Activated CD4-positive, alpha-beta T cell treated with anti-CD3 and anti-CD28 coated beads, Interleukin-2, amount 10 ng/mL, durations not matched to agents 7 days and 5 days (primary cell): ENCODE measurements around the gene PADI1. TPM values are rescaled to one million over a fixed set of nuclear protein-coding genes. Genes with fewer than 3 reads are reported as not detected.
A peak's percentile ranks its signal among the peaks of the same experiment; 100 is the strongest.

ENCODE experiments used
- CTCF ChIA-PET: fragments of 350-600 bp; sonication (Branson Sonifier 250); formaldehyde crosslinking; loops from one replicate; lab custom pipeline; 2021; ENCODE audit warnings: antibody characterized with exemption; lab: Charles Lee
- POLR2A ChIA-PET: fragments of 350-600 bp; sonication (Branson Sonifier 250); formaldehyde crosslinking; loops from one replicate; lab custom pipeline; 2021; ENCODE audit warnings: antibody characterized with exemption; lab: Charles Lee
- DNase-seq: peaks from one replicate; pipeline ENCODE4 v3.0.0-alpha.2; 2020
- H3K27ac Mint-ChIP-seq: one replicate; pipeline ENCODE4 v1.8.0; 2021; ENCODE audit warnings: mild to moderate bottlenecking, moderate library complexity, mixed read lengths
- H3K27me3 Mint-ChIP-seq: one replicate; pipeline ENCODE4 v1.8.0; 2021; ENCODE audit warnings: mixed read lengths
- H3K36me3 Mint-ChIP-seq: one replicate; pipeline ENCODE4 v1.8.0; 2021; ENCODE audit warnings: low read depth, mixed read lengths
- H3K4me1 Mint-ChIP-seq: one replicate; pipeline ENCODE4 v1.8.0; 2021; ENCODE audit warnings: mixed read lengths
- H3K4me3 Mint-ChIP-seq: one replicate; pipeline ENCODE4 v1.8.0; 2021; ENCODE audit warnings: mild to moderate bottlenecking, moderate library complexity, mixed read lengths
- H3K9me3 Mint-ChIP-seq: one replicate; pipeline ENCODE4 v1.8.0; 2021; ENCODE audit warnings: mixed read lengths
- total RNA-seq, 2 experiments: library from RNA; stranded (reverse); gene quantifications; one replicate each; pipeline ENCODE4 v1.2.3, GENCODE V29; 2021

Gene PADI1
- total RNA-seq, 2 experiments from 2014 or later: not detected

DNA sequence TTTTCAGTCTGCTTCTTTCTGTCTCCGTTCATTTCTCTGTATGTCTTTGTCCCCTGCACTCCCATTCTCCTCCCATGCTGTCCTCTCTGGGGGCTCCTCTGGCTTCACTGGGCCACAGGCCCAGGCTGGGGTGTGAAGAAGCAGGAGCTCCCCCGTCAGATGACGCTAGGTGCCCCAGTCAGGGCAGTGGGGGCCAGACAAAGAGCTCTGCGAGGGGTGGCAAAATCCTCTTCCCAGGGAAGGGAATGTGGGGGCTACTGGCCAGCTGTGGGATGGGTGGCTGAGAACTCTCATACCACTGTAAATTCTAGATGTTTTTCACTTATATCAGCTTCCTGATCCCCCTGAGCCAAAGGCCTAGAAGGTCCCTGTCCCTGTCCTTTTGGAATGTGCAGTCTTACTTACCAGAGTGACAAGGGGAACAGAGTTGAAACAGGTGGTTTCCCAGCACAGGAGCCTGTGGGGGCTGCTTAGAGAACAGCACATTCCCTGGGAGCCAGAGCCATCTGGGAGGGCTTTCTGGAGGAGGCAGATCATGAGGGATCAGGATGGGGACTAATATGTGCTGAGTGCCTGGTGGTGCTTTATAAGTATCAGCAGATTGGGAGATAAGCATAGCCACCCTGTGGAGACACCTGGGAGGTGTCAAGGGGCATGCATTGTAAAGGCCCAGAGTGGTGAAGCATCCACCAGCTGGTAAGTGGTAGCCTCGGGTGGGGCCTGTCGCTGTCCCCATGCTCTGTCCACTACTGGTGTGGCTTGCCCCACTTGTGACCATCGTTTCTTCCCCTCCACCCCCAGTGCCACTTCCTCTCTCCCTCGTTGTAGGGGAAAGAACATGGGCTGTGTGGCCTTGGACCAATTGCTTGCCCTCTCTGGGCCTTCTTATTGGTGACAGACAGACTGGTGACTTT, 10.1 kb upstream of the PADI1 start:
- no peaks in the 10 kb centered on the region for H3K36me3 Mint-ChIP-seq
- POLR2A ChIA-PET: no interaction called here
- CTCF ChIA-PET: no interaction called here
- peaks cover 6% of the 10 kb centered on the region for H3K4me1 Mint-ChIP-seq
- H3K27me3 Mint-ChIP-seq: peaks cover 5% of the 10 kb centered on the region
- H3K27ac Mint-ChIP-seq: no peak overlapping the region
- no peak for DNase-seq
- no peaks in the 10 kb centered on the region for H3K9me3 Mint-ChIP-seq
- no peak overlapping the region for H3K4me3 Mint-ChIP-seq

DNA sequence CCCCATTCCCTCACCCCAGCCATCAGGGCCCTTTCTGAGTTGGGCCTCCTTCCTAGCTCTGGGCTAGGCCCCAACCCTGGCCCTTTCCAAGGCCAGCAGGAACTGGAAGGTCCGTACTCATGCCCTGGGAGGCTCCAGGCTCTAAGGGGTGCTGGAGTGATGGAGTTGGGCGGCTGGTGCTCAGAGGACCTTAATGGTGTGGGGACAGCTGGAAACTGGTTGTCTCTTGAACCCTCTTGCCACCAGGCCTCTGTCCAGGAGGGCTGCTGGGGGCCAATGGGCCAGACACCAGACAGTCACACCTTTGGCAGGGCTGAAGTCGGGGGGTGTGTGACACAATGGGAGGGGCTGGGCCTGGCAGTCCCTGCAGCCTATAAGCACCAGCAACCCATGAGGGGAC, 9.2 kb upstream of the PADI1 start:
- Mint-ChIP-seq H3K4me3 (no peak overlapping the region), H3K4me1 (peaks cover 11% of the 10 kb centered on the region), H3K27ac (no peak overlapping the region)

DNA sequence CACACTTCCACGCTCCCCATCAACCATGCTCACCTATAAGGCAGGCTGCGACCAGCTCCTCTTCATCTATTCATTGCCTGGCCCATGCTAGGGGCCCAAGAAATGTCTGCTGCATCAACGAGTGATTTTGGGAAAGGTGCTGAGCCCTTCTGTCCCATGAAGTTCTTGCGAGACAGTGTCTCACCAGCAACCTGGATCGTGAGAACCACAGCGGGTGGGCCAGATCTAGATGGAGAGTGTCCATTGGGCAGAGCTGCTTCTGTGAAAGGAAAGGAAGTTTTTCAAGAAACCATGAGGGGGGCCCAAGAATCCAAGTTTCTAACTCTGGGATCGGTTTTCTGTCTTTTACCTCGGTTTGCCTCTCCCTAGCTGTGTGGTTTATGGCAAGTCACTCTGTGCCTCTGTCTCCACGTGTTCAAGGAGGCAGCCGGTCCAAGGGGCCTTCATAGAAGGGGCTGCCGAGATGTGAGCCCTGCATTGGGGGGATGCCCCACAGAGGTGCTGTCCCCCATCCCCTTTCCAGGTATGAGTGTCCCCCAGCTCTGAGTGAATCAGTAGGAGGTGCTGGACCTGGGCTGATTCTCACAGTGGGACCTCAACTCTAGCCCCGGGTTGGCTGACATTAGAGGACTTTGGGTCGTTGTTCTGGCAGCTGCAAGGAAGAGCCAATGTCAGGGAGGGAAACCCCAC, 8.3 kb upstream of the PADI1 start:
- H3K27ac Mint-ChIP-seq: no peak overlapping the region
- H3K9me3 Mint-ChIP-seq: no peaks in the 10 kb centered on the region
- peaks cover 20% of the 10 kb centered on the region for H3K4me1 Mint-ChIP-seq
- no peaks in the 10 kb centered on the region for H3K36me3 Mint-ChIP-seq
- peaks cover 5% of the 10 kb centered on the region for H3K27me3 Mint-ChIP-seq
- CTCF ChIA-PET: no interaction called here
- POLR2A ChIA-PET: interaction anchor here (0.5 kb wide), 1 partner anchor 721 kb away, joined by 3 read pairs; no protein-coding TSS in a partner anchor
- no peak for DNase-seq
- H3K4me3 Mint-ChIP-seq: no peak overlapping the region

More for the DNA sequence above, 9.2 kb upstream of the PADI1 start:
- no peak for DNase-seq
- peaks cover 5% of the 10 kb centered on the region for H3K27me3 Mint-ChIP-seq
- H3K36me3 Mint-ChIP-seq: no peaks in the 10 kb centered on the region
- ChIA-PET POLR2A (no interaction called here), CTCF (no interaction called here)
- no peaks in the 10 kb centered on the region for H3K9me3 Mint-ChIP-seq

DNA sequence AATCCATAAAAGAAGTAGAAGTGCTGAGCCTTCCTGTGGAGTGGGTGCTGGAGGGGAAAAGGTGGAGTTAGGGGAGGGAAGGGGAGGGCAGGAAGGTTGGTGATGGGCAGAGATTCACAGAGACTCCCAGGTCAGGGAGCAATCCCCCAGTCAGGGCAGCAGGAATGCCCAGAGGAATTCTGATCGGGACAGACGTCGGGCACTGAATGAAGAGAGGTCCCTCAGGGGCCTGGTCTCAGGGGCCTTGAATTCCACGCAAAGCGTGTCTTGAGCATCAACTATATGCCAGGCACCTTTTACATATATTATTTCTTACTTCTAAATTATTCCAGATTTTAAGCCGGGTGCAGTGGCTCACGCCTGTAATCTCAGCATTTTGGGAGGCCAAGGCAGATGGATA, 7.2 kb upstream of the PADI1 start:
- peaks cover 28% of the 10 kb centered on the region for H3K4me1 Mint-ChIP-seq
- CTCF ChIA-PET: interaction anchor here (1.5 kb wide), 1 partner anchor 15 kb away, joined by 4 read pairs; no protein-coding TSS in a partner anchor
- no peaks in the 10 kb centered on the region for H3K36me3 Mint-ChIP-seq
- no peak overlapping the region for H3K27ac Mint-ChIP-seq
- no peak for DNase-seq
- POLR2A ChIA-PET: no interaction called here
- H3K27me3 Mint-ChIP-seq: peaks cover 3% of the 10 kb centered on the region
- H3K9me3 Mint-ChIP-seq: no peaks in the 10 kb centered on the region
- H3K4me3 Mint-ChIP-seq: no peak overlapping the region

DNA sequence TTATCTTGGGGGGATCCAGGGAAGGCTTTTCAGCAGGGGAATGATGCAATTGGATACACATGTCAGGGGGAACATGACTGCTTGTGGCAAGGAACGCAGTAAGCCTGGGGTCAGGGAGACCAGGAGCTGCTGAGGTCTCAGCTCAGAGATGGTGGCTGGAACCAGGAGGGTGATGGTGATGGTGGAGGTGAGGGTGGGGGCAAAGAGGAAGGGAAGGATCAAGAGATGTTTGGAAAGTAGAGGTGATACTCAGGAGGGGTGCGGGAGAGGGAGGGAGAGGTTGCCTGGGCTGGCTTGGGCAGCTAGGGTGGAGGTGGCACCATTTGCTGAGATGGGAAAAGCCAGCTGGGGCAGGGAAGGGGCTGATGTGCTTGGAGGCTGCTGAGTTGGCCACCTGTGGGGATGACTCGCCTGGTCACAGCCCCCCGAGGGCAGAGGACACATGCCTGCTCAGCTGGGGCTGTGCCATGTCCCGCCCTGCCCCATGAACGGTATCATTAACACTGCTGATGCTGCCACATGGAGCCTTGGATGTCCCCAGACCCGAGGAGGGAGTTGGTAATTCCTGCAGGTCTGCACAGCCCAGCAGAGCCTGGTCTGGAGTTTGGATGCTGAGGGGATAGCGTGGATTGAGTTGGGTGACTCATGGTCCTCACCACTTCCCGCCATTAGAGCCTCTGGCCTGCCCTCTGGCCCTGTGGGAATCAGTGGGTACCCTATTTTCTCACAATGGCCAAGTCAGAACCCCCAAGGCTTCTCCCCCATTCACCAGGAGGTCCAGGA, 6.3 kb upstream of the PADI1 start:
- ChIA-PET CTCF (interaction anchor here (1.1 to 1.5 kb wide), 2 partner anchors 8 to 14 kb away, joined by 3 to 4 read pairs; no protein-coding TSS in a partner anchor), POLR2A (no interaction called here)
- no peaks in the 10 kb centered on the region for H3K9me3 Mint-ChIP-seq

DNA sequence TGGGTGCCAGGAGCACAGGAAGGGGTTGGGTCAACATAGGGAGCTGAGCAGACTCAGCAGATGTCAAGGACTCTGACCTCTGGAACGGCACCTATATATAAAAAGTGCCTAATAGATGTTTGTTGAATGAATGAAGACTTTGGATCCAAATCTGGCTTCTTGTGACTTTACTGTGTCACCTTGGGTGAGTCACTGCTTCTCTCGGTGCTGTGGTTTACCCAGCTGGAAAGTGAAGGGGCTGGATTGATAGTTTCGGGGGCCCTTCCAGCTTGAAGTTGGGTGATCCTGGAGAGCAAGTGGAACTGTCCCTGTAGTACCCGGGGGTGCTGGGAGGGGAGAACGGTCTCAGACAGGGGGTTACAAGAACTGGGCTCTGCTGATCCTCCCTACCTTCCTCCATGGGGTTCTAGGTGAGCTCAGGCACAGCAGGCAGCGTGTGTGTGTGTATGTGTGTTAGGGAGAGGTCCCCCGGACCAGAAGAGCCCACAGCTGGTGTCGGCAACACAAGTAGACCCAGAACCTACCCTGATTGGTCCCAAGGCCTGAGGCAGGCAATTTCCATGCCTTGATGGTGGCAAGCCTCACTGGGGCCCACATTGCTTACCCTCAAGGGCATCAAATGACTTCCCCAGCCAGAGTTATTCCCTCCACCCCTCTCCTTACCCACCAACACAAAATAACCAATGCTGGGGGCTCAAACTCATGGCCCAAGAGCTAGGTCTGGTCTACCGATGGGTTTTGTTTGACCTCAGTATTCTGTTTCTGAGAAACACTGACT, 5.5 kb upstream of the PADI1 start:
- CTCF ChIA-PET: interaction anchor here (1.1 to 1.6 kb wide), 3 partner anchors 9 to 13 kb away, joined by 3 to 4 read pairs (median 3); no protein-coding TSS in a partner anchor
- peaks cover 45% of the 10 kb centered on the region for H3K4me1 Mint-ChIP-seq
- H3K27ac Mint-ChIP-seq: no peak overlapping the region
- H3K9me3 Mint-ChIP-seq: no peaks in the 10 kb centered on the region
- no peak overlapping the region for H3K4me3 Mint-ChIP-seq
- DNase-seq: no peak
- POLR2A ChIA-PET: no interaction called here
- H3K27me3 Mint-ChIP-seq: peaks cover 16% of the 10 kb centered on the region
- H3K36me3 Mint-ChIP-seq: no peaks in the 10 kb centered on the region

More for the DNA sequence above, 6.3 kb upstream of the PADI1 start:
- peaks cover 37% of the 10 kb centered on the region for H3K4me1 Mint-ChIP-seq
- H3K27me3 Mint-ChIP-seq: peaks cover 8% of the 10 kb centered on the region
- H3K36me3 Mint-ChIP-seq: no peaks in the 10 kb centered on the region
- no peak for DNase-seq
- no peak overlapping the region for H3K27ac Mint-ChIP-seq
- no peak overlapping the region for H3K4me3 Mint-ChIP-seq

DNA sequence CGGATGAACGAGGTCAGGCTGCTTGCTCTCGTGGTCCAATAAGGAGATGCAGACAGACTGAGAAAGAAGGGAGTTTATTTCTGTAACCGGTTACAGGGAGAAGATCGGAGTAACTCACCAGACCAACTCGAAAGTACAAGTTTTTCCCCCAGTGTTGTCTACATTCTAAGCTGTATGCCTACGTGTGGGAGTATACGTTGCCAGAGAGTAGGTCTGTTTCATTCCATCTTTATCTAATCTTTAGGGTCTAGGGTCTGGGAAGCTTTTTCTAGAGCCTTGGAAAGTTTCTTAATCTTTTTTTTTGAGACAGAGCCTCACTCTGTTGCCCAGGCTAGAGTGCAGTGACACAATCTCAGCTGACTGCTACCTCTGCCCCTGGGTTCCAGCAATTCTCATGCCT, 4.7 kb upstream of the PADI1 start:
- Mint-ChIP-seq H3K4me3 (no peak overlapping the region), H3K27me3 (peaks cover 23% of the 10 kb centered on the region), H3K4me1 (peaks cover 47% of the 10 kb centered on the region), H3K27ac (no peak overlapping the region), H3K36me3 (no peaks in the 10 kb centered on the region), H3K9me3 (no peaks in the 10 kb centered on the region)
- POLR2A ChIA-PET: no interaction called here
- CTCF ChIA-PET: interaction anchor here (1.6 kb wide), 1 partner anchor 14 kb away, joined by 3 read pairs; no protein-coding TSS in a partner anchor
- no peak for DNase-seq

DNA sequence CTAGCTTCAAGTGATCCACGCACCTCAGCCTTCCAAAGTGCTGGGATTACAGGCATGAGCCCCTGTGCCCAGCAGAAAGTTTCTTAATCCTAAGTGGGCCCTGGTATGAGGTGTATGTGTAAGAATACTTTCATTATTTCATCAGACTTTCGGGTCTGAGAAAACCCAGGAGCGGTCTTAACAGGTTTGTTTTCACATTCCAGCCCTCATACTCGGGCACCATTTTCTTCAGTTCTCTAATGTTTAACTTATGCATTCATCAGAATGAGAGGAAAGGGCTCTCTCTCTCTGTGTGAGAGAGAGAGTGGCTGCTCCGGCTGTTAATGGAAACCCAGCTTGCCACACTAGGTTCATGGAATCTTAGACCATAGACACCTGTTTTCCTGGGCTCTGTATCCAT, 4.2 kb upstream of the PADI1 start:
- Mint-ChIP-seq H3K27ac (no peak overlapping the region), H3K4me3 (no peak overlapping the region), H3K4me1 (peaks cover 47% of the 10 kb centered on the region), H3K27me3 (peaks cover 26% of the 10 kb centered on the region), H3K9me3 (no peaks in the 10 kb centered on the region), H3K36me3 (no peaks in the 10 kb centered on the region)
- ChIA-PET POLR2A (no interaction called here), CTCF (interaction anchor here (1.6 kb wide), 1 partner anchor 14 kb away, joined by 3 read pairs; no protein-coding TSS in a partner anchor)
- no peak for DNase-seq

DNA sequence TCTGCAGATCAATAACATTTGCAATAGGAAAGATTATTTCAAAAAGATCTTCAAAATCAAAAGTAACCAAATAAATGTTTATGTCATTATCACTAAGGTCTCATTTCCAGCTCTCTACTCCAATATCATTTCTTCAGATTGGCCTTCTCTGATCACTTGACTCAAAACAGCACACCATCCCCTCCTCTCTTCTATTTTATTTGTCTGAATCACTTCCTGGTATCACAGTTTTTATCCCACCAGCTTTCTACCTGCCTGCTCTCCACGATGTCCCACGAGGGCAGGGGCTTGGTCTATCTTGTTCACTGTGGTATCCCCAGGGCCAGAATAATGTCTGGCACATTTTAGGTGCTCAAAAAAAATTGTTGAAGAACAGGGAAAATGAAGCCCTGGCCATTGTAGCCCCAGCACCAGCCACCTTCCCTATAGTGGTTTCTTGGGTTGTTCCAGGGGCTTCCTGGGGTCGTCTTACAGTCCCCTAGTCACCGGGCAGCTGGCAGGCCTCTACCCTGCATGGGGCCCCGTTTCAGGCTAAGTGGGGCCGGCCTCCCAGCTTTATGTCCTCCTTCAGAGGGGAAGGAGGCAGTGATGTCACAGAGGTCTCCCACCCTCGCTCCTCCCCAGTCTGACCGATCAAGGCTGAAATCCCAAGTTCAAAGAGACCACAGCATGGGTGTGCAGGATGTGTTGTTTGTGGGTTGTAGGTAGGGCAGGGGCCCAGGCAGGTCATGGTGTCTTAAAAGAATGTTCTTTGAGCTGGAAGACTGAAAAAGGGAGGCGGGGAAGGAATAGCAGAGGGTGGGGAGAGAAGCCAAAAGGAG, 3.5 kb upstream of the PADI1 start:
- Mint-ChIP-seq H3K4me1 (peaks cover 48% of the 10 kb centered on the region), H3K27me3 (peaks cover 29% of the 10 kb centered on the region), H3K27ac (peak overlapping the region; percentile 87), H3K4me3 (peak overlapping the region; percentile 59), H3K36me3 (no peaks in the 10 kb centered on the region), H3K9me3 (no peaks in the 10 kb centered on the region)
- ChIA-PET CTCF (interaction anchor here (0.6 kb wide), 1 partner anchor 72 kb away, joined by 3 read pairs; no protein-coding TSS in a partner anchor), POLR2A (no interaction called here)
- DNase-seq: peak; percentile 60

DNA sequence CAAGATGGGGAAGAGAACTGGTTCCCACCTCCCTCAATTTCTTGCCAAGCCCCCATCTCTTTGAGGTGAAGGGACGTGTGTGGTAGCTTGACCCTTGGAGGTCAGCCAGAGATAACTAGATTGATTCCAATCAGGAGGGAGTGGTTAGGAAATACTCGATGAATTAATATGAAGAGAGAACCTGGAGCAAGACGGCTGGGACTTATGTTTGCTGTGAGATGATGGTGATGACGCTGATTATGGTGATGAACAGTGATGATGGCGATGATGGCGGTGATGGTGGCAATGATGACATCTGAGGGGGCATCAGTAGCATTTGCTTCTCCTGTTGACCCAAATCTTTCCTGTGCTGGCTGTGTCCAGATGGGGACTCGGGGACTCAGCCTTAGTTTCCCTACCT, 724 bp downstream of the PADI1 start:
- no peaks in the 10 kb centered on the region for H3K9me3 Mint-ChIP-seq
- ChIA-PET POLR2A (no interaction called here), CTCF (interaction anchor here (1.4 kb wide), 1 partner anchor 36 kb away, joined by 4 read pairs; no protein-coding TSS in a partner anchor)
- no peaks in the 10 kb centered on the region for H3K36me3 Mint-ChIP-seq
- H3K4me3 Mint-ChIP-seq: no peak overlapping the region
- H3K27ac Mint-ChIP-seq: no peak overlapping the region
- peaks cover 29% of the 10 kb centered on the region for H3K27me3 Mint-ChIP-seq
- DNase-seq: no peak
- H3K4me1 Mint-ChIP-seq: peaks cover 59% of the 10 kb centered on the region

DNA sequence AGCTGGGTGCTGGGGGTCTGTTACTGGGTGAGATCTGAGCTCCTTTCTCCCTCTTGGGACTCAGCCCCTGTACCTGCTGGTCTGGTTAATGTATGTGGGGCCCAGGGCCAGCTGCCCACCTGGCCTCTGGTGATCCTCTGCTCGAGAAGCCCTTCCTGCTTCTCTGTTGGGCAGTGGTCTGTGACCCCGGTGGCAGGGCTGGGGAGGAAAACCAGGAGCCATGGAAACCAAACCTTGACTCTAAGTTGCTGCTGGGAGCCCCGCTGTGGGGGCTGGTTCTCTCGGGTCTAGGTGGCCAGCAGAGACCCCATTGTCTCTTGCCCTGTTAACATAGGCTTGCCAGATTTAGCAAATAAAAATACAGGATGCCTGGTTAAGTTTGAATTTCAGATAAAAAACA, 1.3 kb downstream of the PADI1 start:
- DNase-seq: no peak
- Mint-ChIP-seq H3K27ac (no peak overlapping the region), H3K36me3 (no peaks in the 10 kb centered on the region), H3K4me1 (peaks cover 53% of the 10 kb centered on the region), H3K27me3 (peaks cover 29% of the 10 kb centered on the region), H3K4me3 (no peak overlapping the region), H3K9me3 (no peaks in the 10 kb centered on the region)
- ChIA-PET POLR2A (no interaction called here), CTCF (interaction anchor here (1.4 kb wide), 1 partner anchor 36 kb away, joined by 4 read pairs; no protein-coding TSS in a partner anchor)
